Right renal pelvis (tissue), 4 donors: ENCODE measurements around the gene FOXP2. TPM values are rescaled to one million over a fixed set of nuclear protein-coding genes. Genes with fewer than 3 reads are reported as not detected.
"Not testable (repeated sequence)": the region's sequence is repeated elsewhere in the genome, so short reads cannot be mapped to it uniquely, and the experiment has no call there.

Experiments
- DNase-seq, 4 donors: peaks; one replicate each; pipeline ENCODE4 v3.0.0-alpha.2; 2013; ENCODE audit warnings: low read depth in 4 of 4, low spot score in 3 of 4, missing footprints in 1 of 4
- polyA plus RNA-seq, 4 donors: library from polyadenylated mRNA; unstranded; fragments of 120-200 nt; gene quantifications; one replicate each; pipeline ENCODE4 v1.2.1, GENCODE V29; 2013; ENCODE audit not compliant: insufficient read length in 4 of 4

FOXP2 gene
- polyA plus RNA-seq, 4 donors = 7.9 to 13.4 (median 11.3) TPM

DNA sequence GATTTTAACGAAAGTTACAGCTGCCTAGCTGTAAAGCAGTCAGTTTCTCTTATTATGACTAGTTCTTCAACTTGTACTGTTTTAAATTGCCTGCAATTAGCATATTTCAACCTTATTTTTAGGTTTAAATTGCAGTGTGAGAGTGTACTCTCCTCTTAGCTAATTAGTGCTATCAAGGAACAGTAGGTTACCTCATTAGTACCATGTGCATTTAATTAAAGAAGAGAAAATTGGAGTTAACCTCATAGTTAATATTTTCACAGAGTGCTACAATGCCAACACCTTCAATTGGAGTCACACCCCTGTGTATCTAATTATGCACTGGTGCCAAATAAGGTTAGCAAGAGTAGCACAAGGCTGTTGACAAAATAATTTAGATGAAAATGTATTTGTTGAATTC is 154.6 kb downstream of the FOXP2 start:
- DNase-seq = no peak

DNA sequence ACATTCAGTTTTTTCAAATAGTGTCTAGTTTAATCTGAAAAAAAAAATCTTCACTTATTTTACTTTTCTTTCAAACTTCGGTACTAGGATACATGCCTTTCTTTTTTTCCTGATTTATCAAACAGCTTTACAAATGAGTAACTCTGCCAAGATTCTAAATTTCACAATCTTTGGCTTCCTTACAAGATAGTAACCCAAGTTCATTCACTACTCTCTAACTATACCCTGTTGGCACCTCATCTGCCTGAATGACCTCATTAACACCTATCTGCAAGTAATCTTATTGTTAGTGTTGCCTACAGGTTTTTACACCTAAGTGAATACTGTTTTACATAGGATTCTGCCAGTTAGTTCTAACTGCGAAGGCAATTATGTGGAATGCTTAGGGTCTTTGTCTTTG is 159.8 kb downstream of the FOXP2 start:
- DNase-seq = no peak

DNA sequence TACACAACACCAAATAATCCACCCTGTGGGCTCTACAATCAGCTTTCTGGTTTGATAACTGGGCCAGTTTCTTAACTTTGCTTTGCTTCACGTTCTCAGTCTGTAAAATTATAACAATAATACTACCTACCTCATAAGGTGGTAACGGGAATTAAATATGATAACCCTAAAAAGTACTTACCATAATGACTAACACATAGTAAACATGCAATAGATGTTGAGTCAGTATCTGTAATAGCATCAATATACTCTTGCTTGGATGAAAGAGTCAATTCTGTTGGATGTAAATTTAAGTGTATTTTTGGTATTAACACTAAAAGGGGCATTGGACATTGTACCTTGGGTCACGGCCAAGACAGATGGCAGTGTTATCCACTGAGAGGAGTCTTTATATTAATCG is 160.5 kb downstream of the FOXP2 start:
- DNase-seq = no peak

DNA sequence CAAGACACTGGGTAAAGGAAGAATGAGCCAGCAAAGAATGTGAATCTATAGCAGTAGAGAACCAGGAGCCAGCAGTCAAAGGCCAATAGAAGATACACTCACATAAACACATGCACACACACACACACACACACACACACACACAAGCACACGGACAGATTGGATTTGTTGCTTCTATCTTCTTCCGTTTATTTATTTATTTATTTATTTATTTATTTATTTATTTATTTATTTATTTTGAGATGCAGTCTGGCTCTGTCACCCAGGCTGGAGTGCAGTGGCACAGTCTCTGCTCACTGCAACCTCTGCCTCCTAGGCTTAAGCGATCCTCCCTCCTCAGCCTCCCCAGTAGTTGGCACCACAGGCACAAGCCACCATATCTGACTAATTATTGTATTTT is 166.3 kb downstream of the FOXP2 start:
- DNase-seq = not testable (repeated sequence)

DNA sequence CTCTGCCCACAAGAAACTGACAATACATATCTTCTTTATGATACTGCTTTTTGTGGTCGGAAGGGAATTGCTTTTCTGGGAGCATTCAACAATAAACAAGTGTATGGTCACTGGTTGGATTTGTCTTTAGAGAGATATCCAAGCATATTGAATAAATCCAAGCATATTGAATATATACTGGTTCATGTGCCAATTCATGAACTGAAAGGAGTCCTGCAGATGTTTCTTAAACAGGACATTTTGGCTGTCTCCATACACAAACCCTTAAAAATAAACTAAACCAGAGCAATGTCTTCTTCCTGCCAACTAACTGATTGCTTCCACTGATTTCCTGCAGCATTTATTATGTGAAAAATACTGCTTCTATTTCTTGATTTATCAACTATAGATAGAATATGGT is 173.9 kb downstream of the FOXP2 start:
- DNase-seq = no peak

DNA sequence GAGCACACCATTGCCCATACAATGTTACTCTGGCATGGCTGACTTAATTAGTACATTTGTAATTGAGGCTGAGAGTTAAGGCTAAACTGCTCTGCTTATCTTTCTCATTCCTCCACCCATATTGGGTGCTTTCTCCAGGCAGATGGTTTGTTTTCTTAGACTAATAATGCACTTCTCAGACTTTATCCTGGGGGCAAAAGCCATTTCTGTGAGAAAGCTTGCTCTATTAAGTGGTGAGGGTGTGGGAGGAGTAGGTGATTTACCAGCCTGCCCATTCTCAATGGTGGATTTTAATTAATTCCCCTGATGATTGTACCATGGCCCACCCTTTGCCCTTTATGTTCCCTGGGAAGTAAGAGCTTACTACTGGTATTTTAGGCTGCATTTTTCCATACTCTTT is 174.8 kb downstream of the FOXP2 start:
- no peak for DNase-seq

DNA sequence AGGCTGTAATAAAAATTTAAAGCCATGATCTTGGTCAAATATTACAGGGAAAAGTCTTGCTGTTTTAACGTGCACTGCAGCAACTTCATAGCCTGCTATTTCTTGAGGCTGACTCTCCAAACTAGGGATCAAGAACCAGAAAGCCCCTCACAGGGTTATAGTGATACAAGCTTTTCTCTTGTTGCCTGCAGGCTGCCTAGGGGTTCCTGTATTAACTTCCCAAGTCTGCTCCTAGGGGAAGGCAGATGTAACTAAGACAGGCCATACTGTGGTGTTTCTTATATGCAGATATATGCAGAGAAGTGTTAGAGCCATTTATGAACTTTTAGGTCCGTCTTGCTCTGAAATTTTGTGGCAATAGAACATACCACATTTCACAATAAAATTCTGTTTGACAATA is 175.7 kb downstream of the FOXP2 start:
- no peak for DNase-seq

DNA sequence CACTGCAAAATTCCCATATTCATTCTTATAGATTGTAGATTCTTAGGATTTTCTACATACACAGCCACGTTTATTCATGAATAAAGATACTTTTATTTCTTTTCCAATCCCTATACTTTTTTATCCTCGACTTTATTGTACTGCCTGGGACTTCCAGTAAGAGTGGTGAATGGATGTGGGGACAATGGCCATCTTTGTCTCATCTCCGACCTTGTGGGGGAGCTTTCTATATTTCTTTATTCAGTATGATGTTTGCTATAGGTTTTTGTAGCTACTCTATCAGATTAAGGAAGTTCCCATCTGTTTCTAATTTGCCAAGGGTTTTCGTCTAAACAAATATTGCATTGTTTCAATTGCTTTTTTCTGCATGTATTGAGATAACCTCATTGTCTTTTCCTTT is 184.3 kb downstream of the FOXP2 start:
- DNase-seq = no peak

DNA sequence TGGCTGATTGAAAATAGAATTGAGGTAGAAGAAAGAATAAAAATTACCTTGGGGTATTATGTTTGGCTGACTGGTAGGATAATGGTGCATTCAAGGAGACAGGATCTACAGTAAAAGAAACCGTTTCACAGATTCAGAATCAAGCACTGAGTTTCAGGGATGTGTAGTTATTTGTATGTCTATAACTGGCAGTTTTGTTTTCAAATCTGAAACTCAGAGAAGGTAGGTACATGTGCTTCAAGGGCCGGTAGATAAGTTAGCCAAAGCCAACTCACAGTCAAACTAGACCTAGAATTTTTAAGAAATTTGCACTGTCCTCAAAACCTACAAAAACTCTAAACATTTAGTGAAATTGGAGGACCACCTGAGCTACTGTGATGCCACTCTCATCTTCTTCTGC is 191.5 kb downstream of the FOXP2 start:
- no peak for DNase-seq

DNA sequence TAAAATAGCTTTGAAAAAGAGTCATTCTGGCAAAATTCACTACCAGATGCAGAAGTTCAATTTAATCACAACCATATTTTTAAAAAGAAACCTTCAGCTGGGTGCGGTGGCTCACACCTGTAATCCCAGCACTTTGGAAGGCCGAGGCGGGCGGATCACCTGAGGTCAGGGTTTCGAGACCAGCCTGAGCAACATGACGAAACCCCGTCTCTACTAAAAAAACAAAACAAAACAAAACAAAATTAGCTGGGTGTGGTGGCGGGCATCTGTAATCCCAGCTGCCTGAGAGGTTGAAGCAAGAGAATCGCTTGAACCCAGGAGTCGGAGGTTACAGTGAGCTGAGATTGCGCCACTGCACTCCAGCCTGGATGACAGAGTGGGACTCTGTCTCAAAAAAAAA is 194.2 kb downstream of the FOXP2 start:
- DNase-seq = not testable (repeated sequence)

DNA sequence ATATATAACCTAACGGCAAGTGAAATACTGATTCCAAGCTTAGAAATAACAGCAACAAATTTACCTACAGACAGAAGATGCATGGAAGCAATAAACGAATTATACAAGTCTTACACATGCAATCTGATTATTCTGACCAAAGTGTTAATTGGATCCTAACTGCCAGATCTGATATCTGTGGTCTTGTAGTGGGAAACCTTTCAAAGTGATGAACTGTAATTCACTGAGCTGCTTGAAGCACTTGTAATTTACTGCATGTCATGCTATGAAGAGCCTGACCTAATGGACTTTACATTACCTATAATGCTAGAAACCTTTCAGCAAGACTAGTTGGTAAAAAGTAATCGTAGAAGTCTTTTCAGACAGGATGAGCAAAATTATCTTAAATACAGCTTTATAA is 205.6 kb downstream of the FOXP2 start:
- DNase-seq = no peak

DNA sequence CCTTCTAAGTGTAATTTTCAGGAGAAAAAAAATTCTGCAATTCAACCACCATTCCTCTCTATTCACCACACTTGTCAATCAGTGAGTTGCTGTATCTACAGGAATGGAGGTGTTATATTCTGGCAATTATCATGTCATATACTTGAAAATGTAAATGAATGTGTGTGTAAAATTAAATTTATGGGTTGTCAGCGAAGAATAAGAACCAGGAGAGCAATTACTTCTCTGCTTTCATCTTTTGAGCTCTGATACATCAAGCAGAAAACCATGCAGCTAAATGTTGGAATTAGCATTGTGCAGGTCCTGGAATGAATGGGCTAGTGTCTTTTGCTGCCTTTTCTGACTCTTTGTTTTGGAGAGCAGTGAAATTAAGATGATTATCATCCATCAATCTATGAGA is 207.6 kb downstream of the FOXP2 start:
- no peak for DNase-seq

DNA sequence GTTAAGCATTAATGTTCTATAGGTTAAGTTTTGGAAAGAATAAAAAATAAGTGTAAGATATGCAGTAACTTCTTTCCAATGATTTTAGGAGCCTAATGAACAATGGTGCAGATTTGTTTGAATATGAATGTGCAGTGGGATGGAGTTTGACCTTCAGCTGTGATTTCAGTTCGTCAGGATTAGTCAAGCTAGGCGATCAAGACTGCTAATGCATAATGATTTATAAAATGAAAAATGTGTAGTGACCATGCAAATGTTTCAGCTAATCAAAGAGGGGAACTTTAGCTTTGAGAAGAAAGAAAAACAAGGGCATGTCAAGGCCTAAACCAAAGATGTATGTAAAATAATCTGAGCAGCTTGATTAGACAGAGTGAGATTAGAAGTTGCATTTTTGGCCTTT is 208.5 kb downstream of the FOXP2 start:
- no peak for DNase-seq

DNA sequence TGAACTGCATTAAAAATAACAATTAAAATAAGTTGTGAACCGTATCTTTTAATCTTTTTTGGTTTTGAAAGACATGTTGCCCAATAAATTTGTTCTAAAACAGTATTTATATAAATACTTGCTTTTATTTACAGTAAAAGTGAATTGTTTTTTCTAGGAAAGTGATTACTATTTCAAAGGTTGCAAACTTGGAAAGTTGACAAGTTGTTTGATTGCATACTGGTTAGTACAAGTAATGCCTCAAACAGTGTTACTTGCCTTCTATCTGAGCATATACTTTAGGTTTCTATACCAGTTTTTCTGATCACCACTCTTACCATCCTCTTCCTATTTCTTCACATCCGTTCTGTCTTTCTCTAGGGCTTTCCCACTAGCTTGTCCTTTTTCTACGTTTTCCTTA is 212.6 kb downstream of the FOXP2 start:
- DNase-seq = no peak

DNA sequence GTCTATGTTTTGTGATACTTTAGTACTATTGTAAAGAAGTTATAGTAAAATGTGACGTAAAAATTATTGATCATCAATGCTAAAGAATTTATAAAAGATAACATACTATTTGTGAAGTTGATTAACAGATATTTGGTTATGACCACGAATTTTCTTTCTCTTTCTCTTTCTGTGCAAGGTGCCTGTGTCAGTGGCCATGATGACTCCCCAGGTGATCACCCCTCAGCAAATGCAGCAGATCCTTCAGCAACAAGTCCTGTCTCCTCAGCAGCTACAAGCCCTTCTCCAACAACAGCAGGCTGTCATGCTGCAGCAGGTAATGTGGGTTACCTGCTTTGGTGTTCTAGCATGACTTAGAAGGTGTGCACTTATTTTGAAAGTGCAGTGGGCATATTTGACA is 213.7 kb downstream of the FOXP2 start:
- no peak for DNase-seq

DNA sequence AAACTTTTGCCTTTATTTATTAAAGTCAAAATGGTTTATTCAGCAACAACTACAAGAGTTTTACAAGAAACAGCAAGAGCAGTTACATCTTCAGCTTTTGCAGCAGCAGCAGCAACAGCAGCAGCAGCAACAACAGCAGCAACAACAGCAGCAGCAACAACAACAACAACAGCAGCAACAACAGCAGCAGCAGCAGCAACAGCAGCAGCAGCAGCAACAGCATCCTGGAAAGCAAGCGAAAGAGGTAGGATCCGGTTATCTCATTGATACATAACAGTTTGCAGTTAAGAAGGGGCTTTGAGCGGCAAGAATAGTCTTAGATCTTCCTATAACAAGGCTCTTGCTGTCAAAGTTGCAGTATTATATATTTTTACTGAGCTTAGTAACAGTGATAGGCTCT is 215.1 kb downstream of the FOXP2 start:
- DNase-seq = no peak

DNA sequence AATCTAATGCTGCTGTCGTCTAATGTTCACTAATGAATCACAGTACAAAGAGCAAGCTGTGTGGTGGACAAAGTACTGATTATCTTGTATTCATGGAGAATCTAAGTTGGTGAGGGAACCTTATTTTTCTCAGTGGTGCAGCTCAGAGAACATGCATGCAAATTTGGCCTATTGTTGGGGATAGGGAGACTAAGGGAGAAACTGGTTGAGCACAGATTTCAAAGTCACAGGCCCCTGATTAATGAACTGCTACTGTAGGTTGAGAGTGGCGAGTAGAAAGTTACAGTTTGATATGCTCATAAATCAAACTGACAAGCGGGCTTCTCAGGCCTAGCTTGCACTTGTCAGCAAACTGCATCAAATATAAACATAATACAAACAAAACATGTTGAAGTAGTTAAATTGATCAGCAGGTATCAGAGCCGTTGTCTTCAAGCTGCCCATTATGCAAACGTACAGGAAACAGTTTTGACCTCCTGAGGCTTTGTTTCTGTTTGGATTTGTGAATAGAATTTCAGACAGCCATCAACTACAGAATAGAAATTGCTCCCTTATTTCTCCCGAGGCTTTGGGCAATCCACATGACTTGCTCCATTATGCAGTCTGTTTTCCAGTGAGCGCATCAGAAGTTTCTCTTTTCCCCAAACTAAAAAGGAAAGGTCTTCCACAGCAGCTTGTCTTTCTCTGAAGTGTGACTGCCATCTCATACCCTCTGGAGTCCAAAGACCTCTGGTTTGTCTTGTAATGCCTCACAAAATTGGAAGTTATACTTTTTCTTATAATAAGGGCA is 215.8 kb downstream of the FOXP2 start:
- no peak for DNase-seq

DNA sequence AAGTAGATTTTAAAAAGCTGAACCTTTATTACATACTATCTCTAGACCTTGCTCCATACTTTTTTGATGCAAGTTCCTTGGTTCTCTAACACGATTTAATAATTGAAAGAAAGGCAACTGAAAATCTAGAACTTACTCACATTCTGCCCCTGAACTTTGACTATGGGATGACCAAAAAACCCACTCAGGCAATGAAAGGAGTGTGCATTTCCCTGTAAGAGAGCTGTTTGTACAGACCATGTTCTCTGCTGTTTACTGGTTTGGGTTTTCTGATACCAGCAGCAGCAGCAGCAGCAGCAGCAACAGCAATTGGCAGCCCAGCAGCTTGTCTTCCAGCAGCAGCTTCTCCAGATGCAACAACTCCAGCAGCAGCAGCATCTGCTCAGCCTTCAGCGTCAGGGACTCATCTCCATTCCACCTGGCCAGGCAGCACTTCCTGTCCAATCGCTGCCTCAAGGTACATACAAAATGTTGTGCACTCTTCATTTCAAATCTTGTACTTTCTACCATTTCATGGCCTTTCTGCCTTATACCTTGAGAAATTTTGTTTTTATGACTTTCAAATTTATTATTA is 216.7 kb downstream of the FOXP2 start:
- DNase-seq = no peak

DNA sequence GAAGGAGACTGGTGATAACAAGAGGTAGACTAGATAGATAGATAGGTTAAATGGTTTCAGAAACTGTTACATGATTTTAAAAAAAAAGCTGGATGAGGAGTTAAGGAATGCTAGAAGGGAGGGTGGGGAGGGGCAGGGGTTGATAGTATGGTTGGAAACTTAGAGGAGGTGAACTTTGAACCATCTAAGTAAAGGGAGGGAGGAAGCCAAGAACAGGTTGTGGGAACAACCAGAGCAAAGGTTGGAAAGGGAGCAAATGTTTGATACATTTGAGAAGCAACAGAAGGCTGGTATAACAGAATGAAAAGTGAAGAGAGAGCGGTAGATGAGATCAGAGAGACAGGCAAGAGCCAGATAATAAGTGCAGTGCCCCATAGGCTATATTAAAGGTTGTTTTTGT is 224.8 kb downstream of the FOXP2 start:
- no peak for DNase-seq

DNA sequence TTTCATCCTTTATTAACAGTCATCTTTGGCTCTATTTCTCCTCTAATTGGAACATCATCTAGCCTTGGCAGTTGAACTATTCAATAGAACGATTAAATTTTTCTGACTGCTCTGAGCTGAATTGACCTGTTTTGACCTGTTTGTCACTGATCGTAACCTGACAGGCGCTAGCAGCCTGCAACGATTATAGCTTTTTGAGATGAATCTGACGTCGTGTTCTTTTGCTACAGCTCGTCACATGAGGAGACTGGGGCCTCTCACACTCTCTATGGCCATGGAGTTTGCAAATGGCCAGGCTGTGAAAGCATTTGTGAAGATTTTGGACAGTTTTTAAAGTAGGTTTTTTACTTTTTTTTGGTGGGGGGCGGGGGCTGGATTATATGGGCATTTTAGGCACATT is 229.8 kb downstream of the FOXP2 start:
- no peak for DNase-seq

DNA sequence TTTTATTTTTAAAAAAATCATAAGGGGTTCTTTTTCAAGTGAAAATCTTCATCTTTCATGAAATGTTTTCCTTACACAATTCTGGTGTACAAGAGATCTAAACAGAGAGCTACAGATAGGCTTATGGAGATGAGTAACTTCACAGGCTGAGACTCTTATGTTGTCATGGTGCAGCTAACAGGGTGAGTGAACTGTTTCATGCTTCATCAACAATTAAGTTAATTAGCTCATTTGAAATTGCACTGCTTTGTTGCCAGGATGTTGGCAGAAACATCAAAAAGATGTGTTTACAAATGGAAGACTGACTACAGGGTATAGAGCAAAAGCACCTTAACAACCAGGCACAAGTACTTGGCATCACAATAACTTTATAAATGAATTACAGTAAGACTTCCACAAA is 230.8 kb downstream of the FOXP2 start:
- DNase-seq = no peak

DNA sequence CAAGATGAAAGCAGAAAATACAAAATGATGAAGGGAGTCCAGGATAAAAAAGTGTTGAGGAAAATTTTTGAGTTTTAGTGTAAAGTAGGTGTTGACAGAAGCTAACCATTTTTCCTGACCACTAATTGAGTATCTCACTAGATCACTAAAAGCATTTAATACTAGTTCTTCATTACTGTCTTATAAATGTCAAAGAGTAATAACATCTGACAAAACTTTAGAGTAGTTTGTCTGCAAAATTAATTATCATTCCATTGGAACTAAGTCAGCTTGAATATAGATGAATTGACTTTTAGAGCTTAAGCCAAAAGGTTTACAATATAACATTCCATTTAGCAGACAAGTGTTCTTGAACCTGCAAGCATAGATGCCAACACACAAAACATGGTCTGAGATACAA is 232.9 kb downstream of the FOXP2 start:
- DNase-seq = no peak

DNA sequence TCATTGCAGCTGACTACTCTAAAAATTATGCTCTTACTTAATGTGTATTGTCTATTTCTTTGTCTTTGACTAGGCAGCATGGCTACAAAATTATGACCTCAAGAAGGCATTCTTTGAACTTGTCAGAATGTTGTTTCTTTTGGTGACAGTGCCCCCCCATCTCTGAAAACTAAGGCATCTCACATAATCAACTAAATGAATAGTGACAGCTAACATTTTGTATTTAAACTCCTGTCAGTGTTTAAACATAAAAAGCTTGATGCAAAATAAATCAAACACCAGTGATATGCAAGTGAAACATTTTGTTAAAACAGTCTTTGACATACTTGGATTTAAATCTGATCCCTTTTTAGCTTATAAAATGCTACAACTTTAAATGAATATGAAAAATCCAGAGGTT is 233.5 kb downstream of the FOXP2 start:
- DNase-seq = no peak
